Kasumi-1 (cell line): ENCODE data around the gene LRRC37A3.
"Not testable (repeated sequence)": the region's sequence is repeated elsewhere in the genome, so short reads cannot be mapped to it uniquely, and the experiment has no call there.

ENCODE experiments used
- DNase-seq, 2 experiments: peaks; one replicate each; lab custom pipeline; 2025; lab: John Stamatoyannopoulos, UW

Gene LRRC37A3

GRCh38 chr17:64919289-64920025 is at the start of gene LRRC37A3:
Gene LRRC37A3, minus strand, starts transcription at chr17:64919478. Its CDS starts 22,221 bp downstream, at chr17:64897257.
- DNase-seq: peak; percentile 89 to 94

- DNase-seq: peak; percentile 51 to 75
These were observed 46.6 kb upstream of the LRRC37A3 start for GRCh38 chr17:64965873-64966287.

GRCh38 chr17:64965256-64965872 is 46.1 kb upstream of the LRRC37A3 start:
- peak; percentile 29 to 41 for DNase-seq

GRCh38 chr17:64964796-64965195 is 45.5 kb upstream of the LRRC37A3 start:
- no peak for DNase-seq

GRCh38 chr17:64963814-64964213 is 44.5 kb upstream of the LRRC37A3 start:
- DNase-seq: peak; percentile 17

GRCh38 chr17:64961563-64962378 is 42.5 kb upstream of the LRRC37A3 start:
- DNase-seq: peak; percentile 88 to 93

- no peak for DNase-seq
These were observed 32.6 kb upstream of the LRRC37A3 start for GRCh38 chr17:64951877-64952276.

- DNase-seq: peak in 1 of 2 experiments; percentile 12
These were observed 31.6 kb upstream of the LRRC37A3 start for GRCh38 chr17:64950871-64951270.

- no peak for DNase-seq
These were observed 27.9 kb upstream of the LRRC37A3 start for GRCh38 chr17:64947152-64947551.

- DNase-seq: no peak
These were observed 22.5 kb upstream of the LRRC37A3 start for GRCh38 chr17:64941761-64942160.

GRCh38 chr17:64941045-64941444 is 21.8 kb upstream of the LRRC37A3 start:
- no peak for DNase-seq

GRCh38 chr17:64940055-64940454 is 20.8 kb upstream of the LRRC37A3 start:
- DNase-seq: no peak

- DNase-seq: peak in 1 of 2 experiments; percentile 24
These were observed 19.7 kb upstream of the LRRC37A3 start for GRCh38 chr17:64938925-64939474.

- DNase-seq: no peak
These were observed 19.0 kb upstream of the LRRC37A3 start for GRCh38 chr17:64938290-64938689.

GRCh38 chr17:64936117-64936516 is 16.8 kb upstream of the LRRC37A3 start:
- DNase-seq: no peak

GRCh38 chr17:64934284-64934778 is 15.1 kb upstream of the LRRC37A3 start:
- not testable (repeated sequence) for DNase-seq

- DNase-seq: not testable (repeated sequence)
These were observed 13.6 kb upstream of the LRRC37A3 start for GRCh38 chr17:64932850-64933249.

GRCh38 chr17:64930374-64930773 is 11.1 kb upstream of the LRRC37A3 start:
- DNase-seq: not testable (repeated sequence)

- DNase-seq: not testable (repeated sequence)
These were observed 10.3 kb upstream of the LRRC37A3 start for GRCh38 chr17:64929419-64930209.

GRCh38 chr17:64928701-64929100 is 9.4 kb upstream of the LRRC37A3 start:
- DNase-seq: not testable (repeated sequence)

- peak; percentile 75 to 82 for DNase-seq
These were observed 8.2 kb upstream of the LRRC37A3 start for GRCh38 chr17:64927444-64927843.
